Osteocyte (in vitro differentiated cells): ENCODE data around the gene ZXDA. TPM values are rescaled to one million over a fixed set of nuclear protein-coding genes. Genes with fewer than 3 reads are reported as not detected.
"Not testable (repeated sequence)": the region's sequence is repeated elsewhere in the genome, so short reads cannot be mapped to it uniquely, and the experiment has no call there.

Source experiments
- DNase-seq: peaks from one replicate; pipeline ENCODE4 v3.0.0; 2021; ENCODE audit warnings: mixed read lengths; ENCODE audit not compliant: unreplicated experiment; ENCODE audit errors: extremely low spot score
- H3K27ac Mint-ChIP-seq: one replicate; pipeline ENCODE4 v1.8.0; 2021; ENCODE audit warnings: mild to moderate bottlenecking, mixed read lengths; ENCODE audit not compliant: unreplicated experiment
- H3K27me3 Mint-ChIP-seq: one replicate; pipeline ENCODE4 v1.8.0; 2021; ENCODE audit warnings: mixed read lengths; ENCODE audit not compliant: unreplicated experiment
- H3K36me3 Mint-ChIP-seq: one replicate; pipeline ENCODE4 v1.8.0; 2021; ENCODE audit warnings: mixed read lengths; ENCODE audit not compliant: unreplicated experiment
- H3K4me1 Mint-ChIP-seq: one replicate; pipeline ENCODE4 v1.8.0; 2021; ENCODE audit warnings: mixed read lengths; ENCODE audit not compliant: unreplicated experiment
- H3K4me3 Mint-ChIP-seq: one replicate; pipeline ENCODE4 v1.8.0; 2021; ENCODE audit warnings: mild to moderate bottlenecking, moderate library complexity, mixed read lengths; ENCODE audit not compliant: unreplicated experiment
- H3K9me3 Mint-ChIP-seq: one replicate; pipeline ENCODE4 v1.8.0; 2021; ENCODE audit warnings: mixed read lengths; ENCODE audit not compliant: unreplicated experiment
- CTCF ChIP-seq: fragments of 200-600 bp; sonication (generic); IDR thresholded peaks from 2 replicates; pipeline ENCODE4 v1.5.0; 2021; ENCODE audit warnings: antibody characterized with exemption, mild to moderate bottlenecking, moderate library complexity
- total RNA-seq: library from RNA; stranded (reverse); gene quantifications from 2 replicates; pipeline ENCODE4 v1.2.1, GENCODE V29; 2021

ZXDA gene
- total RNA-seq, 1 donor from 2014 or later = not detected

DNA sequence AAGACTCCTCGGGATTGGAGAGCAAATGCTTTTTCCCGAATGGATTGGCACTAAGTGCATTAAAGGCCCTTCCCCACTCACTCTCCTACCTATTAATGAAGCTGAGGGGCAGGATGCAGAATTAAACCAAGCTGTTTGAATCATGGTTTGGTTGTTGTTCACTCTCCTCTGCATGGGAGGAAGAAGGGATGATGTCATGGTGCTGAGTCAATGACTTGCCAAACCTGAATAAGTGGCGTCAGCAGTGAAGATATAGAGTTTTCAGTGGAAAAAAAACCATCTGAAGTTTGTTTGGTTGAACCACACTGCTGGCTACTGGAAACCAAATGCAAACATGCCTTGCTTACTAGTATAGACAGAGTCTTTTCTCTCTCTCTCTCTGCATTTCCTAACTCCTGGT, 19.8 kb upstream of the ZXDA start:
- H3K27me3 Mint-ChIP-seq = no peaks in the 10 kb centered on the region
- no peaks in the 10 kb centered on the region for H3K36me3 Mint-ChIP-seq
- peaks cover 62% of the 10 kb centered on the region for H3K9me3 Mint-ChIP-seq
- H3K4me1 Mint-ChIP-seq = no peaks in the 10 kb centered on the region
- no peak for TF ChIP-seq CTCF
- H3K27ac Mint-ChIP-seq = no peak overlapping the region
- DNase-seq = no peak
- H3K4me3 Mint-ChIP-seq = no peak overlapping the region

GRCh38 chrX:57929373-57929772, 19.1 kb upstream of the ZXDA start:
- Mint-ChIP-seq H3K27me3 (no peaks in the 10 kb centered on the region), H3K36me3 (no peaks in the 10 kb centered on the region), H3K27ac (no peak overlapping the region), H3K4me1 (no peaks in the 10 kb centered on the region), H3K9me3 (peaks cover 65% of the 10 kb centered on the region), H3K4me3 (no peak overlapping the region)
- no peak for DNase-seq
- no peak for TF ChIP-seq CTCF

- no peak overlapping the region for H3K27ac Mint-ChIP-seq
- H3K4me1 Mint-ChIP-seq = no peaks in the 10 kb centered on the region
- no peak for DNase-seq
- peaks cover 66% of the 10 kb centered on the region for H3K9me3 Mint-ChIP-seq
- H3K36me3 Mint-ChIP-seq = no peaks in the 10 kb centered on the region
- H3K4me3 Mint-ChIP-seq = no peak overlapping the region
- no peak for TF ChIP-seq CTCF
- H3K27me3 Mint-ChIP-seq = no peaks in the 10 kb centered on the region
Measured at GRCh38 chrX:57925806-57926205, 15.5 kb upstream of the ZXDA start.

- Mint-ChIP-seq H3K9me3 (peaks cover 39% of the 10 kb centered on the region), H3K4me1 (no peaks in the 10 kb centered on the region), H3K27ac (no peak overlapping the region), H3K4me3 (no peak overlapping the region), H3K36me3 (no peaks in the 10 kb centered on the region), H3K27me3 (no peaks in the 10 kb centered on the region)
- no peak for TF ChIP-seq CTCF
- no peak for DNase-seq
Measured at GRCh38 chrX:57918750-57919436, 8.6 kb upstream of the ZXDA start.

- no peaks in the 10 kb centered on the region for H3K27me3 Mint-ChIP-seq
- H3K9me3 Mint-ChIP-seq = peaks cover 50% of the 10 kb centered on the region
- H3K4me3 Mint-ChIP-seq = no peak overlapping the region
- no peak for DNase-seq
- H3K36me3 Mint-ChIP-seq = no peaks in the 10 kb centered on the region
- H3K4me1 Mint-ChIP-seq = no peaks in the 10 kb centered on the region
- TF ChIP-seq CTCF = no peak
- no peak overlapping the region for H3K27ac Mint-ChIP-seq
Measured at GRCh38 chrX:57915680-57916079, 5.4 kb upstream of the ZXDA start.

DNA sequence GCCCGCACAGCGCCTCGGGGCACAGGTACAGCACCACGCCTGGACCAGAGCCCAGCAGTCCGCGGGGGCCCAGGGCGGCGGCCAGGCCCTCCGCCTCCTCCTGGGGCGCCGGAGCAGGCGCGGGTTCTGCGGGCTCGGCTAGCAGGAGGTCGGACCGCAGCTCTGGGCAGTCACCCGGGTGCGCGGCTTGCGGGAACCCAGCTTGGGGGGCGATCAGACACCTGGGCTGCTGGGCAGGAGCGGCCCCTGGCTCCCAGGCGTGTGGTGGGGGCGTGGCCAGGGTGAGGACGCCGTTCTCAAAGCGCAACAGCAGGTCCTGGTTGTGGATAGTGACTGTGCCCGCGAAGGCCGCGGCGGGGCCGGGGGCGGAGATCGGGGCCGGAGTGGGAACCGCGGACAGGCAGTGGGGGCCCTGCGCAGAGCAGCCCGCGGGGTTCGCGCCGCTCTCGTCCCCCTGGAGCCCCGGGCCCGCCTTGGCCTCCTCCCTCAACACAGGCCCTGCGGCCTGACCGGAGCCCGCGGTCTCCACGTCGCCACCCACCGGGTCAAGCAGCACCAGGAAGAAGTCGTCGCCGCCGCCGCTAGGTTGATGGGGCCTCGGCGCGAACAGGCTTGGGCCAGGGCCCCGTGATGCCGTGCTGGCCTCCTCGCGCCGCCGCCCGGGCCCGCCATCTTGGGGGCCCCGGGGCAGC, 517 bp downstream of the ZXDA start:
- not testable (repeated sequence) for DNase-seq, H3K4me1 Mint-ChIP-seq, H3K27me3 Mint-ChIP-seq, H3K27ac Mint-ChIP-seq, H3K4me3 Mint-ChIP-seq, H3K36me3 Mint-ChIP-seq
- H3K9me3 Mint-ChIP-seq = peaks cover 50% of the 10 kb centered on the region

GRCh38 chrX:57908972-57909594, 1.2 kb downstream of the ZXDA start:
- peaks cover 49% of the 10 kb centered on the region for H3K9me3 Mint-ChIP-seq

More at GRCh38 chrX:57908972-57909594, 1.2 kb downstream of the ZXDA start:
- H3K27me3 Mint-ChIP-seq, H3K36me3 Mint-ChIP-seq, H3K4me1 Mint-ChIP-seq, DNase-seq, H3K4me3 Mint-ChIP-seq, H3K27ac Mint-ChIP-seq: not testable (repeated sequence)
